PC-9 (cell line): ENCODE measurements around the gene RADIL. TPM values are rescaled to one million over a fixed set of nuclear protein-coding genes. Genes with fewer than 3 reads are reported as not detected.
A peak's percentile ranks its signal among the peaks of the same experiment; 100 is the strongest.

Experiments used
- Bru-seq: library from RNA; stranded (reverse); fragments of 400-500 nt; gene quantifications from one replicate; lab custom pipeline; 2021; lab: Mats Ljungman, UMichigan
- BruChase-seq, 2 experiments: library from RNA; stranded (reverse); fragments of 400-500 nt; gene quantifications; one replicate each; lab custom pipeline; 2021; lab: Mats Ljungman, UMichigan
- BruUV-seq: library from RNA; stranded (reverse); fragments of 400-500 nt; replicated peaks from 2 replicates; lab custom pipeline; 2021; lab: Mats Ljungman, UMichigan
- CTCF ChIA-PET: fragments of 300-600 bp; sonication (Branson Sonifier 250); formaldehyde crosslinking; loops from one replicate; lab custom pipeline; 2022; ENCODE audit warnings: antibody characterized with exemption; lab: Charles Lee
- POLR2A ChIA-PET: fragments of 300-600 bp; sonication (Branson Sonifier 250); formaldehyde crosslinking; loops from one replicate; lab custom pipeline; 2022; ENCODE audit warnings: antibody characterized with exemption; ENCODE audit not compliant: unreplicated experiment; lab: Charles Lee
- DNase-seq, 2 experiments: peaks; one replicate each; pipeline versions ENCODE4 v3.0.0 to v3.0.0-alpha.2; 2015 to 2022; ENCODE audit warnings: mixed read lengths in 1 of 2
- H2AFZ ChIP-seq: fragments of 200-600 bp; sonication (generic); 2 replicates; pipeline ENCODE4 v1.8.1; 2017; ENCODE audit warnings: antibody characterized with exemption
- H3F3A ChIP-seq: fragments of 200-600 bp; sonication (generic); 2 replicates; pipeline ENCODE4 v1.8.1; 2017; ENCODE audit warnings: antibody characterized with exemption, mild to moderate bottlenecking, low read depth; ENCODE audit not compliant: insufficient read depth
- H3K27ac ChIP-seq: fragments of 200-600 bp; sonication (generic); 2 replicates; pipeline ENCODE4 v1.6.1; 2016; ENCODE audit warnings: mixed run types
- H3K27me3 ChIP-seq: fragments of 200-600 bp; sonication (generic); 2 replicates; pipeline ENCODE4 v1.6.1; 2016; ENCODE audit warnings: low read depth, mixed run types; ENCODE audit not compliant: insufficient read depth
- H3K36me3 ChIP-seq: fragments of 200-600 bp; sonication (generic); 2 replicates; pipeline ENCODE4 v1.6.1; 2016; ENCODE audit warnings: low read depth, mixed run types
- H3K4me1 ChIP-seq: fragments of 200-600 bp; sonication (generic); replicated peaks from 2 replicates; pipeline ENCODE4 v1.6.1; 2016; ENCODE audit warnings: mixed run types; ENCODE audit not compliant: insufficient read depth
- H3K4me2 ChIP-seq: fragments of 200-600 bp; sonication (generic); 2 replicates; pipeline ENCODE4 v1.6.1; 2017; ENCODE audit warnings: mixed run types
- H3K4me3 ChIP-seq: fragments of 200-600 bp; sonication (generic); 2 replicates; pipeline ENCODE4 v1.6.1; 2016; ENCODE audit warnings: mixed run types
- H3K79me2 ChIP-seq: fragments of 200-600 bp; sonication (generic); 2 replicates; pipeline ENCODE4 v1.6.1; 2017; ENCODE audit warnings: low read depth, mixed run types
- H3K9me2 ChIP-seq: fragments of 200-600 bp; sonication (generic); 2 replicates; pipeline ENCODE4 v1.8.1; 2017; ENCODE audit warnings: mild to moderate bottlenecking; ENCODE audit not compliant: insufficient read depth
- H3K9me3 ChIP-seq: fragments of 200-600 bp; sonication (generic); 2 replicates; pipeline ENCODE4 v1.8.1; 2016; ENCODE audit warnings: low read depth; ENCODE audit not compliant: insufficient read depth
- H4K20me1 ChIP-seq: fragments of 200-600 bp; sonication (generic); 2 replicates; pipeline ENCODE4 v1.8.1; 2017; ENCODE audit not compliant: insufficient read depth
- CTCF ChIP-seq: fragments of 200-600 bp; sonication (generic); conservative IDR thresholded peaks from 2 replicates; pipeline ENCODE4 v1.6.1; 2017; ENCODE audit warnings: mixed run types, antibody characterized with exemption, mild to moderate bottlenecking, moderate library complexity
- EZH2 ChIP-seq: fragments of 200-600 bp; sonication (generic); IDR thresholded peaks from 2 replicates; pipeline ENCODE4 v1.8.0; 2017; ENCODE audit warnings: antibody characterized with exemption, low read depth
- intact Hi-C: fragments of 100-400 bp; cut with micrococcal nuclease; formaldehyde crosslinking; loops from one replicate; pipeline ENCODE4 v1.10.0; 2022; ENCODE audit not compliant: unreplicated experiment
- long read RNA-seq: library from polyadenylated mRNA; stranded (forward); transcript quantifications from one replicate; pipeline ENCODE4 v2.0.0, GENCODE V29; 2022
- total RNA-seq: library from RNA; stranded (reverse); gene quantifications from 2 replicates; pipeline ENCODE4 v1.2.3, GENCODE V29; 2021

Gene RADIL
- 0.35 and 0.73 TPM in 2 replicates for total RNA-seq
- Bru-seq, nascent RNA: percentile 12 among the genes with signal in this experiment
- BruChase-seq, experiment 1, labeled RNA remaining after a 2-hour chase: percentile 6 among the genes with signal in this experiment
- percentile 11 among the genes with signal in this experiment for BruChase-seq, experiment 2, labeled RNA remaining after a 6-hour chase
- long read RNA-seq, partial matches to known transcripts: 0 of 1 reads
- long read RNA-seq, other reads (novel, unspliced or antisense): 1 of 1 reads

DNA sequence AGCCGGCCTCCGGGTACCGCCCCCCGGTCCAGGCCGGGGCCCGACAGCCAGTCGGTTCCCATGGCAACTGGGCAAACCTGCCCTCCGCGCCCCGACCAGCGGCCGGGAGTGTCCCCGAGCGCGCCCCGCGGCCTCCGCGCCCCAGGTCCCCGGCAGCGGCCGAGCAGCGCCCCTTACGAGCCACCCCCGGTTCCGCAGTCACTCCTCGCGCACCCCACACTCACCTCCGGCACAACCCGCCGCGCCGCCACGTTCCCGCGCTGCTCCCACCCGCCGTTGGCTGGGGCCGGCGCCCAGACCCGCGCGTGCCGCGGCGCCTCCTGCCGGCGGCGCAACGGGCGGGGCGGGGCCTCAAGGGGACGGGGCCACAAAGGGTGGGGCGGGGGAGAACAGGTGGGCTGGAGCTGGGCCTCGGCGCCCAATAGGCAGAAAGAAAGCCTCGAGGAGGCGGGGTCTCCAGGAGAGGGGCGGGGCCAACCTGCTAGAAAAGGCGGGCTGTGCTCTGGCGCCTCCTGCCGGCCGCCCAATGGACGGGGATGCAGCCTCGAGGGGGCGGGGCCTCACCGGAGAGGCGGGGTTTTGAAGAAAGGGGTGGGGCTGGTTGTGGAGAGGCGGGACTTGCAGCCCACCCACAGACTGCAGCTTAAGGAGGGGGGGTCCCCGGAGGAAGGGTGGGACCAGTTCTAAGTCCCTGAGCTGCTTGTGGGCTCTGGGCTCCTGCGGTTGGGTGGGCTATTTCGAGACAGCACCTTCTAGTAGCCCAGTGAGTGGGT, at the start of gene RADIL:
TSS of gene RADIL (minus strand) at position 345 of the 773 bp plus-strand sequence. CDS start 5,577 bp downstream, outside the sequence.
- H4K20me1 ChIP-seq: no peaks in the 10 kb centered on the region
- H3K27ac ChIP-seq: no peak within 1 kb of the TSS
- ChIA-PET POLR2A (no interaction called here), CTCF (interaction anchor here (0.6 to 0.7 kb wide), 2 partner anchors 205 to 509 kb away, joined by 3 to 8 read pairs; no protein-coding TSS in a partner anchor)
- no TSS peak for BruUV-seq
- no peak within 1 kb of the TSS for H3K4me2 ChIP-seq
- H3K79me2 ChIP-seq: no peaks in the 10 kb centered on the region
- intact Hi-C loops: no loop called here
- peak in 1 of 2 experiments; percentile 75 for DNase-seq
- H3K27me3 ChIP-seq: peaks cover 53% of the 10 kb centered on the region
- TF ChIP-seq EZH2: no peak
- peak; percentile 41; the same call in 1 of the 2 replicates for TF ChIP-seq CTCF
- no peak within 1 kb of the TSS for H2AFZ ChIP-seq
- no peaks in the 10 kb centered on the region for H3K9me2 ChIP-seq
- no peak within 1 kb of the TSS for H3K4me3 ChIP-seq
- no peaks in the 10 kb centered on the region for H3K4me1 ChIP-seq
- 0 out of 2 replicates have a peak, but pooled peaks cover 4% of the 10 kb centered on the region for H3F3A ChIP-seq
- no peaks in the 10 kb centered on the region for H3K36me3 ChIP-seq
- H3K9me3 ChIP-seq: no peaks in the 10 kb centered on the region

DNA sequence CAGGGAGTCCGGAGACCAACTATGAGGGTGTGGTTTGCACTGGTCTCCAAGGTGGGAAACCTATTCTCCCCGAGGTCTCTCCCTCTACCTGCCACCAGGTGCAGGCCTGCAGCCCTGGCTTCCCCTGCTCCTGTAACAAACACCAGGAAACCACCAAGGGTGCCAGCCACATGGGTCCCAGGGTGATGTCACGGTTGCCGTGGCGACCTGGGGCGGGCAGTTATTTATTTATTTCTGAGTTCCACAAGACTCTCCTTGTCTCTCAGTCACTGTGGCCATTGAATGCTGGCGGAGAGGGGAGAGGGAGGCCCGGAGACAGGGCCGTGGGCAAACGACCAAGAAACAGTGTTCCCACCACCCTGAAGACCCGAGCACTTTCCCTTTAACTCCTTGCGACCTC, 48.4 kb upstream of the RADIL start:
- no peaks in the 10 kb centered on the region for H3K79me2 ChIP-seq
- BruUV-seq: no TSS peak
- no peaks in the 10 kb centered on the region for H3K9me3 ChIP-seq
- ChIA-PET CTCF (no interaction called here), POLR2A (no interaction called here)
- H3K4me3 ChIP-seq: no peak overlapping the region
- H3K9me2 ChIP-seq: no peaks in the 10 kb centered on the region
- no peaks in the 10 kb centered on the region for H4K20me1 ChIP-seq
- no peak overlapping the region for H3K4me2 ChIP-seq
- H3K36me3 ChIP-seq: no peaks in the 10 kb centered on the region
- no peaks in the 10 kb centered on the region for H3F3A ChIP-seq
- no peaks in the 10 kb centered on the region for H3K4me1 ChIP-seq
- no peak overlapping the region for H3K27ac ChIP-seq
- intact Hi-C loops: no loop called here
- peaks cover 51% of the 10 kb centered on the region for H3K27me3 ChIP-seq
- DNase-seq: peak in 1 of 2 experiments; percentile 61
- TF ChIP-seq CTCF (no peak), EZH2 (no peak)
- no peak overlapping the region for H2AFZ ChIP-seq

- intact Hi-C loops: no loop called here
Observed at GRCh38 chr7:4929005-4929404, 45.5 kb upstream of the RADIL start.

More at GRCh38 chr7:4929005-4929404, 45.5 kb upstream of the RADIL start:
- no peak for DNase-seq
- Histone ChIP-seq H3K4me2 (no peak overlapping the region), H3K4me1 (no peaks in the 10 kb centered on the region), H3K4me3 (no peak overlapping the region), H3K9me2 (no peaks in the 10 kb centered on the region), H4K20me1 (no peaks in the 10 kb centered on the region), H3K27ac (no peak overlapping the region), H3K36me3 (no peaks in the 10 kb centered on the region), H2AFZ (no peak overlapping the region), H3K27me3 (peaks cover 62% of the 10 kb centered on the region), H3K79me2 (no peaks in the 10 kb centered on the region), H3K9me3 (no peaks in the 10 kb centered on the region), H3F3A (no peaks in the 10 kb centered on the region)
- no TSS peak for BruUV-seq
- ChIA-PET POLR2A (no interaction called here), CTCF (no interaction called here)
- TF ChIP-seq CTCF (no peak), EZH2 (no peak)
